HAP-1 (cell line): ENCODE data around the gene CAPN13.

ENCODE experiments used
- DNase-seq, 2 experiments: peaks; one replicate each; pipeline ENCODE4 v3.0.0-alpha.2; 2016 to 2020; ENCODE audit warnings: low spot score in 2 of 2
- H3K27me3 ChIP-seq: fragments of 250-450 bp; sonication (Bioruptor Pico); 2 replicates; pipeline ENCODE4 v1.5.1; 2020; ENCODE audit warnings: low read depth, mild to moderate bottlenecking, moderate library complexity
- H3K36me3 ChIP-seq: fragments of 250-450 bp; sonication (Bioruptor Pico); replicated peaks from 2 replicates; pipeline ENCODE4 v1.5.1; 2020; ENCODE audit warnings: mild to moderate bottlenecking
- H3K4me1 ChIP-seq: fragments of 250-450 bp; sonication (Bioruptor Pico); 2 replicates; pipeline ENCODE4 v1.5.1; 2020; ENCODE audit warnings: mild to moderate bottlenecking
- H3K4me3 ChIP-seq: fragments of 250-450 bp; sonication (Bioruptor Pico); 2 replicates; pipeline ENCODE4 v1.5.1; 2020; ENCODE audit warnings: mild to moderate bottlenecking, moderate library complexity
- H3K9me3 ChIP-seq: fragments of 250-450 bp; sonication (Bioruptor Pico); 2 replicates; pipeline ENCODE4 v1.5.1; 2020; ENCODE audit warnings: mild to moderate bottlenecking, moderate library complexity
- in situ Hi-C: fragments of 300-500 bp; cut with MboI; formaldehyde crosslinking; loops from 3 replicates; pipeline ENCODE4 v1.14.3; 2020; ENCODE audit warnings: low sequenced_read_pairs, inconsistent platforms, mixed read lengths

The CAPN13 gene, protein sequence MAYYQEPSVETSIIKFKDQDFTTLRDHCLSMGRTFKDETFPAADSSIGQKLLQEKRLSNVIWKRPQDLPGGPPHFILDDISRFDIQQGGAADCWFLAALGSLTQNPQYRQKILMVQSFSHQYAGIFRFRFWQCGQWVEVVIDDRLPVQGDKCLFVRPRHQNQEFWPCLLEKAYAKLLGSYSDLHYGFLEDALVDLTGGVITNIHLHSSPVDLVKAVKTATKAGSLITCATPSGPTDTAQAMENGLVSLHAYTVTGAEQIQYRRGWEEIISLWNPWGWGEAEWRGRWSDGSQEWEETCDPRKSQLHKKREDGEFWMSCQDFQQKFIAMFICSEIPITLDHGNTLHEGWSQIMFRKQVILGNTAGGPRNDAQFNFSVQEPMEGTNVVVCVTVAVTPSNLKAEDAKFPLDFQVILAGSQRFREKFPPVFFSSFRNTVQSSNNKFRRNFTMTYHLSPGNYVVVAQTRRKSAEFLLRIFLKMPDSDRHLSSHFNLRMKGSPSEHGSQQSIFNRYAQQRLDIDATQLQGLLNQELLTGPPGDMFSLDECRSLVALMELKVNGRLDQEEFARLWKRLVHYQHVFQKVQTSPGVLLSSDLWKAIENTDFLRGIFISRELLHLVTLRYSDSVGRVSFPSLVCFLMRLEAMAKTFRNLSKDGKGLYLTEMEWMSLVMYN

DNA sequence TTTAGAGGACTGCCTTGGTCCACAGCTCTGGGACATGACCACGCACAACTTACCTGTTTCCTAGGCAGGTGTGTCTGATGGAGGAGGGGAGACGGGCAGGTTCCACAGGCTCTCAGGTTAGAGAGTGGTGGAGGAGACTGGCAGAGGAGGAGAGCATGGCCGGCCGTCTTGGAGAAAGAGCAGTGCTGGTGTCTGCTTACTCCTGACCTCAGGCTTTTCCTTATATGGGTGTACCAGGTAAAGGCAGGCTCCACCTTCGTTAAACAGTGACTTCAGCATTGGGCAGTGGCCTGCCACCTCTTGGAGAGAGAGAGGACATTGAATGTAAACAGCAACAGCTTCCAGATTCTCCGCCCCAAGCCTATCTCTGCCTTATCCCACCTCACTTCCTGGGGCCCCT lies at the start of gene CAPN13:
TSS of gene CAPN13 (minus strand) at position 198 of the 400 bp plus-strand sequence. CDS start 20,121 bp downstream, outside the sequence.
- H3K36me3 ChIP-seq, result no peaks in the 10 kb centered on the region
- no peak within 1 kb of the TSS for H3K4me3 ChIP-seq
- in situ Hi-C loops, result no loop called here
- H3K27me3 ChIP-seq, result no peaks in the 10 kb centered on the region; the same call in 1 of the 2 replicates
- DNase-seq, result no peak
- H3K9me3 ChIP-seq, result no peaks in the 10 kb centered on the region
- no peaks in the 10 kb centered on the region for H3K4me1 ChIP-seq

DNA sequence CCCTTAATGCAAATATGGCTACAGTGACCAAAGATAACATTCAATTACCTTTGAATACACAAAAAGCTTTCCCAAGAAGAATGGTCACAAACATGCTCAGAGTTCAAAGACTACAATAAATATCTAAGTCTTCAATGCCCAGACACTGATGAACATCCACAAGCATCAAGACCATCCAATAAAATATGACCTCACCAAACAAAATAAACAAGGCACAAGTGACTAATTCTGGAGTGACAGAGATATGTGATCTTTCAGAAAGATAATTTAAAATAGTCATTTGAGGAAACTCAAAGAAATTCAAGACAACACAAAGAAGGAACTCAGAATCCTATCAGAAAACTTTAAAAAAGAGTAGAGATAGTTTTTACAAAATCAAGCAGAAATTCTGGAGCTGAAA lies 40.6 kb upstream of the CAPN13 start:
- no peak for DNase-seq
- H3K36me3 ChIP-seq, result no peaks in the 10 kb centered on the region
- in situ Hi-C loops, result no loop called here
- H3K4me3 ChIP-seq, result no peak overlapping the region
- H3K4me1 ChIP-seq, result no peaks in the 10 kb centered on the region
- no peaks in the 10 kb centered on the region for H3K27me3 ChIP-seq
- no peaks in the 10 kb centered on the region for H3K9me3 ChIP-seq

DNA sequence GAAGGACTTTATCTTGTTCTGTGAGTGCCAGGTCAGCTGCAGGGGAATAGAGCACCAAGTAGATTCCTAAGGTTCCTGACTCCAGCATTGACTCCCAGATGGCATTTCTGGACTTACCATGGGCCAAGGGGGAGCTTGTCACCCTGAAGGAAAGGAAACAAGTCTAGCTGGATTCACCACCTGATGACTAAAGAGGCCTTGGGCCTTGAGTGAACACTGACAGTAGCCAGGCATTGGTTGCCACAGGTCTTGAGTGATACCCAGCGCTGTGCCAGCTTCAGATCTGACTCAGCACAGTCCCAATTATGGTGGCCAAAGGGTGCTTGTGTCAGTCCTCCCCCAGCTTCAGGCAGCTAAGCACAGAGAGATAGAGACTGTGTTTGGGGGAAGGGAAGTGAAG lies 40.1 kb upstream of the CAPN13 start:
- no peaks in the 10 kb centered on the region for H3K36me3 ChIP-seq
- H3K9me3 ChIP-seq, result no peaks in the 10 kb centered on the region
- H3K27me3 ChIP-seq, result no peaks in the 10 kb centered on the region
- H3K4me1 ChIP-seq, result no peaks in the 10 kb centered on the region
- no peak overlapping the region for H3K4me3 ChIP-seq
- in situ Hi-C loops, result no loop called here
- DNase-seq, result no peak

DNA sequence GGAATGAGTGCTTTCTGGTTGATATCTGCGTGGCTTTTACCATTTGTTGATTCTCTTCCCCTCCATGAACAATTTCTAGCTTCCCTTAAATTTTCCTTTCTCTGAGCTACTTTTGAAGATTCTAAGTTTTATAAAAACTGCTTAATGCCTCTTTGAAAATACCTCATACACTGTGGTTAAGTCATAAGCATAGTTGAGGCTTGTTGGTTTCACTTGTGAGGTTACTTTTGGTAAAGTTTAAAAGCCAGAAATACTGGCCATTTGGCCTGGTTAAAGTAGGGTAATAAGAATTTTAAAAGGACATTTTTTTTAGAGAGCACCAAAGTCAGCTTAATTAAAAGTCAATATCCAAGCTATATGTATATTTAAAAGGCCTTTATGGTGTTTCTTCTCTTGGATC lies 21.3 kb upstream of the CAPN13 start:
- in situ Hi-C loops, result no loop called here
- Histone ChIP-seq H3K9me3 (no peaks in the 10 kb centered on the region), H3K4me3 (no peak overlapping the region), H3K36me3 (no peaks in the 10 kb centered on the region), H3K27me3 (no peaks in the 10 kb centered on the region), H3K4me1 (no peaks in the 10 kb centered on the region)
- DNase-seq, result no peak

DNA sequence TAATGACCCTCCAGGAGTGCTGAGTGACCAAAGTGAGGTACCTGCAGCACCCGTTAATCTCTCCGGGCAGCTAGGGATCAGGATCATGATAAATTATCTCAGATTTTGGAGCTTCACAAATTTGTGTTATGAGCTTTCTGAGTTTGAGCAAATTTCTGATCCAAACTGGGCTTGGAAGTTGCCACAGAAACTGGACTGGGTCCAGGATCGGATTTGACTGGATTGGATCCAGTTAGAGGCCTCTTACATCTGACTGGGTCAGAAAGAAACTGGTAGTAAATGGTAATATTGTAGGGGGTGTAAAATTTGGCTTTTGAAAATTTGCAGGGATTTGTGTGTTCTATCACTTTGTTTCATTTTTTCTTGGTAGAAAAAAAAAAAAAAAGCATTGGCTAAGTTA lies 19.7 kb upstream of the CAPN13 start:
- no peak for DNase-seq
- in situ Hi-C loops, result no loop called here
- H3K9me3 ChIP-seq, result no peaks in the 10 kb centered on the region
- no peaks in the 10 kb centered on the region for H3K4me1 ChIP-seq
- H3K4me3 ChIP-seq, result no peak overlapping the region
- no peaks in the 10 kb centered on the region for H3K27me3 ChIP-seq
- H3K36me3 ChIP-seq, result no peaks in the 10 kb centered on the region

DNA sequence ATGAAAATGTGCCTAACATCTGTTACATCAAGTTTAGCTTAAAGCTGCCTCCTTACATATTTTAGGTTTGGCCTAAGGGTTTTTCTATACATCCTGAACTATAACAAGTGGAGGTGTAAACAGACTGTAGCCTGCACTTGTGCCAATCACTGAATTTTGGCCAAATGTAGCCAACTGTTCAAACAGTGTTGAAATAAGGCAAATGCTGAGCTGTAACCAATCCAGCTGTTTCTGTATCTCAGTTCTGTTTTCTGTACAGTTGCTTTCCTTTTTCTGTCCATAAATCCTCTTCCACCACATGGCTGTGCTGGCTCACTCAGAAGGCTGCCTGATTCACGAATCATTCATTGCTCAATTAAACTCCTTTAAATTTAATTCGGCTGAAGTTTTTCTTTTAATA lies 19.2 kb upstream of the CAPN13 start:
- in situ Hi-C loops, result no loop called here
- DNase-seq, result no peak
- H3K36me3 ChIP-seq, result no peaks in the 10 kb centered on the region
- no peak overlapping the region for H3K4me3 ChIP-seq
- H3K9me3 ChIP-seq, result no peaks in the 10 kb centered on the region
- H3K4me1 ChIP-seq, result no peaks in the 10 kb centered on the region
- H3K27me3 ChIP-seq, result no peaks in the 10 kb centered on the region

DNA sequence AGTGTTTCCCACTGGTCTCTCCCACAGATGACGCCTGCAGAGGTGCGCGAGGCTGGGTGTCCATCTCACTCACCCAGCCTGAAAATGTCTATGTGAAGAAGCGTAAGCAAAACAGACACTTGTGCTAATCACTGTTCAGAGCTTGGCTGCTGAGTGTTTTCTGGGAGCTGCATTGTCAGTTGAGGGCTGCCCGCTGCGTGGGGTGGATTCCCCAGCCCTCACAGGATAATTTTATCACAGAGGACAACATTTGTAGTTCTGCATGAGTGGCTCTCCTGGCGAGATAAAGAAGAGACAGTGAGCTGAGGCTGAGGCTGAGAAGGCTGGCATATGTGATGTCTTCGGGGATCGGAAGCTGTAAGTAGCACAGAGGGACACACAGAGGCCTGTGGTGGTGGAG lies 16.2 kb upstream of the CAPN13 start:
- DNase-seq, result no peak
- Histone ChIP-seq H3K4me3 (no peak overlapping the region), H3K9me3 (no peaks in the 10 kb centered on the region), H3K27me3 (no peaks in the 10 kb centered on the region), H3K36me3 (no peaks in the 10 kb centered on the region), H3K4me1 (peaks cover 11% of the 10 kb centered on the region)
- in situ Hi-C loops, result no loop called here

DNA sequence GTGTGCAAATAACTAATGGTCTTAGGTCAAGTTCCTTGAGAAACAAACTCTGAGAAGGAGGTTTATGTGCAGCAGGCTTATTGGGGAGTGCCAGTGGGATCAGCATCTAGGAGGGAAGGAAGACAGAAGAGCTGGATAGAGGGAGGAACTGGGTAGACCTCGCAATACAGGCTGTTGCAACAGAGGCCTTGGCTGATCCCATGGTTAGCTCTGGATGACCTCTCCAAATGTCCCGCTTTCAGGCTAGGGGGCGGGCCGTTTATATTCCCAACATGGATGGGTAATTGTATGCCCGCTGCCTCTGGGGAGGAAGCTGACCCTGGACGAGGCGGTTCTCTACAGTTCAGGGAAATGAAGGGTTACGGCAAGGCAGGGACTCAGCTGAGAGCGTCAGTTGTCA lies 14.7 kb upstream of the CAPN13 start:
- H3K36me3 ChIP-seq, result no peaks in the 10 kb centered on the region
- no peaks in the 10 kb centered on the region for H3K9me3 ChIP-seq
- no peak overlapping the region for H3K4me3 ChIP-seq
- no peak for DNase-seq
- in situ Hi-C loops, result no loop called here
- H3K27me3 ChIP-seq, result no peaks in the 10 kb centered on the region
- peaks cover 11% of the 10 kb centered on the region for H3K4me1 ChIP-seq

DNA sequence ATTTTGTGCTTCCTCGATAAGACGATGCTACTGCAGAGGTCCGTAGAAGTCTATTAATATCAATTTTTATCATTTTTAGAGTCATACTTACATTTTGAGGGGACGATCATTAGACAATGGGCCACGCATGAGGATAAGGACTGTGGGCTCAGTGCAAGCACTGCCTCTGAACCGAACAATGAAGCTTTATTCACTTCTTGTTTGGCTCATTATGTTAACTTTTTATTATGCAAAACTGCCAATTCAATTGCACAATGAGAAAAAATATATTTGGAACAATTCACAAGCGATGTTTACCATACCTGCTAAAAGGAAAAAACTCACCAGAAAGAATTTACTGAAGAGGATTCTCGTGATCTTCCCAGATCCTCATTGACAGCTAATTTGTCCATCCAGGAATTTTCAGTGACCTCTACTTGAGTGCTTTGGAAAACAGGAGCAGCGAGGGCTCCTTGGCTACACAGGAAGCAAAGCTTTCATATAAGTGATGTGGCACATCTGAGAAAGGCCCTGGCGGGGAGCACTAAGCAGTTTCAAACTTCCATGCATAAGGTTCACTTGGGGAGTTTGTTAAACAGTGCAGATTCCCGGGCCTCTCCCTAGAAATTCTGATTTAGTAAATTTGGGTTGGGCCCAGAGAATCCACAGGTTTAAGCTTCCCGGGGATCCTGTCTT lies 13.3 kb upstream of the CAPN13 start:
- Histone ChIP-seq H3K4me3 (no peak overlapping the region), H3K4me1 (peaks cover 11% of the 10 kb centered on the region), H3K36me3 (no peaks in the 10 kb centered on the region), H3K9me3 (no peaks in the 10 kb centered on the region), H3K27me3 (no peaks in the 10 kb centered on the region)
- peak; percentile 25 to 58 for DNase-seq
- in situ Hi-C loops, result no loop called here

DNA sequence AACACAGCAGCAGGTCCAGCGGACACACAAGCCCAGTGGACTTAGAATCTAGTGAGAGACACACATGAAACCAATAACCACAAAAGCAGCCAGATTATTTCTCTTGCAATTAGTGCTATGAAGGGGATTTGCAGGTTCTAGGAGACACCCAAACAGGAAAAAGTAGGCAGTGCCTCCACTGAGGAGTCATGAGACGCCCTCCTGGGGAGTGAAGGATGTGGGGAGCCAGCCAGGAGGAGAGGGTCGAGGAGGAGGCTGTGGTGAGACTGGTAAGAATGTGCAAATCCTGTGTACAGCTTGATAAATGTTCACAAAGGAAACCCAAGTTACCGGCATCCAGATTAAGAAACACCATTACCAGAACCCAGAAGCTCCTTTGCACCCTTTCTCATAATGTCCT lies 2.7 kb upstream of the CAPN13 start:
- no peaks in the 10 kb centered on the region for H3K36me3 ChIP-seq
- in situ Hi-C loops, result no loop called here
- H3K4me3 ChIP-seq, result no peak overlapping the region
- no peaks in the 10 kb centered on the region; the same call in 1 of the 2 replicates for H3K27me3 ChIP-seq
- no peak for DNase-seq
- H3K4me1 ChIP-seq, result no peaks in the 10 kb centered on the region
- H3K9me3 ChIP-seq, result no peaks in the 10 kb centered on the region

DNA sequence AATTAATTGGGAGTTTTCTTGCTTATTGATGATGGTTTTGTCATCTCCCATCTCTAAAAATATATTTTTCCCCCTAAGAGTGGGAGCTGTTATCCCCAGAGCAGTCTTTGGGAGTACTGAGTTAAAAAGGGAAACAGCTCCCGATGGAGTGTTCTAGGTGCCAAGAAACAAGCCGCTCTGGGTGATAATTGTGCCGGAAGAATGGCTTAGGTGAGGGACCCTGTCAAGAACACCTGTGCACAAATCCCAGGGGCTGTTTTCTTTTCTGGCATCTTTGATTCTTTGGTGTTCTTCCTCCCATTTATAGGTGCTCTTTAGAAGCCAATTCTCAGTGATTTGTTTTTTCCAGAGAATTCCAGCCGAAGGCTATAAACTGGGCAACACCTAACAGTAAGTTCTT lies 1.4 kb upstream of the CAPN13 start:
- in situ Hi-C loops, result no loop called here

DNA sequence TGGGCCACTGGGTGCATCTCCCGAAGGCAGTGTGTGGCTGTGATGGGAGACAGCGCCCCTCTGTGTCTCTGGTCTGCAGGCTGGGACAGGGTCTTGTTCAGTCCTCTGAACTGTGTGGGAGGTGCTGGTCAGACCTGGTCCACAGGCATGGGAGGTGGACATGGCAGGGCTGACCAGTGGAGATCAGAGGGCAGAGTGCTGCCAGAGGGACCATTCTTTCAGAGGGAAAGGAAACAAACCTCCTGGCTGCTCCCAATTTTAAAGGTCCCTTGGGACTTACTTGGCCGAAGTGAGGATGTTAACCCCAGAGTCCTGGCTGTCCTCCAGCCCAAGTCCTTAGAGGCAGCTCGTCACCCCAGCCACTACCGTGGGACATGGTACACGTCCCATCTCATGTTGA lies 4.0 kb downstream of the CAPN13 start:
- no peaks in the 10 kb centered on the region for H3K9me3 ChIP-seq
- no peaks in the 10 kb centered on the region; the same call in 1 of the 2 replicates for H3K27me3 ChIP-seq
- no peaks in the 10 kb centered on the region for H3K36me3 ChIP-seq
- no peaks in the 10 kb centered on the region for H3K4me1 ChIP-seq
- no peak overlapping the region for H3K4me3 ChIP-seq
- no peak for DNase-seq
- in situ Hi-C loops, result no loop called here

More for the DNA sequence above, 1.4 kb upstream of the CAPN13 start:
- H3K36me3 ChIP-seq, result no peaks in the 10 kb centered on the region
- no peak overlapping the region for H3K4me3 ChIP-seq
- H3K27me3 ChIP-seq, result no peaks in the 10 kb centered on the region; the same call in 1 of the 2 replicates
- DNase-seq, result no peak
- no peaks in the 10 kb centered on the region for H3K9me3 ChIP-seq
- H3K4me1 ChIP-seq, result no peaks in the 10 kb centered on the region

DNA sequence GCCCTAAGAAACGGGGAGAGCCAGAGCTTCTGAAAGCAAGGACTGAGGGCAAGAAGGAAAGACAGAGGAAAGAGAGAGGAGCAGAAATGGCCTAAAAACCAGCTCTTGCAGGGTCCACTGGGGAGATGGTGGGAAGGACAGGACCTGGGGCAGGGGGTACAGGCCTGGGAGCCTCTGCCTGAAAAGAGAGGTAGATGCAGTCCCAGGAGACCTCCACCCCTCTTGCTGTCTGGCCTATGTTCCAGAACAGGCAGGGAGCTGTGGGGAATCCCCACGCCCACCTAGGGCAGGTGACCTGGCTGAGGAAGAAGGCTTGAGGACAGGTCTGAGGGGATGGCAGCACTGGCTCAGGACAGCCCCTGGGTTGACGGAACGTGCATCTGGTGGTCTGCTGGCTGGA lies 4.6 kb downstream of the CAPN13 start:
- in situ Hi-C loops, result no loop called here

More for the DNA sequence above, 4.6 kb downstream of the CAPN13 start:
- Histone ChIP-seq H3K27me3 (no peaks in the 10 kb centered on the region), H3K36me3 (no peaks in the 10 kb centered on the region), H3K9me3 (no peaks in the 10 kb centered on the region), H3K4me1 (no peaks in the 10 kb centered on the region), H3K4me3 (no peak overlapping the region)
- DNase-seq, result no peak
